GM23338 (cell line): ENCODE data around the gene NEB. TPM values are rescaled to one million over a fixed set of nuclear protein-coding genes. Genes with fewer than 3 reads are reported as not detected.

Experiments
- ATAC-seq: fragments of 200-7000 bp; cut with Tn5 transposase; 3 replicates; pipeline ENCODE4 v1.9.1; 2020
- DNase-seq: peaks from one replicate; pipeline ENCODE4 v3.0.0-alpha.2; 2015; ENCODE audit warnings: low spot score
- H2AFZ ChIP-seq: fragments of 200-600 bp; sonication (generic); 2 replicates; pipeline ENCODE4 v1.8.0; 2016; ENCODE audit warnings: antibody characterized with exemption, mild to moderate bottlenecking, moderate library complexity
- H3F3A ChIP-seq: fragments of 200-600 bp; sonication (generic); replicated peaks from 2 replicates; pipeline ENCODE4 v1.8.0; 2017; ENCODE audit warnings: antibody characterized with exemption, mixed run types, low read depth
- H3K27ac ChIP-seq: fragments of 200-600 bp; sonication (generic); 2 replicates; pipeline ENCODE4 v1.6.1; 2016; ENCODE audit warnings: low read depth
- H3K27me3 ChIP-seq: fragments of 200-600 bp; sonication (generic); 2 replicates; pipeline ENCODE4 v1.8.0; 2016; ENCODE audit warnings: mild to moderate bottlenecking, mixed run types, moderate library complexity; ENCODE audit not compliant: insufficient read depth
- H3K36me3 ChIP-seq: fragments of 200-600 bp; sonication (generic); 2 replicates; pipeline ENCODE4 v1.8.0; 2016; ENCODE audit warnings: mild to moderate bottlenecking; ENCODE audit not compliant: insufficient read depth
- H3K4me1 ChIP-seq: fragments of 200-600 bp; sonication (generic); 2 replicates; pipeline ENCODE4 v1.8.0; 2016; ENCODE audit warnings: mild to moderate bottlenecking, moderate library complexity; ENCODE audit not compliant: insufficient read depth
- H3K4me2 ChIP-seq: fragments of 200-600 bp; sonication (generic); 2 replicates; pipeline ENCODE4 v1.7.1; 2017; ENCODE audit warnings: mixed run types
- H3K4me3 ChIP-seq: fragments of 200-600 bp; sonication (generic); 2 replicates; pipeline ENCODE4 v1.6.1; 2016; ENCODE audit warnings: mixed run types
- H3K79me2 ChIP-seq: fragments of 200-600 bp; sonication (generic); replicated peaks from 2 replicates; pipeline ENCODE4 v1.8.0; 2017; ENCODE audit warnings: mild to moderate bottlenecking; ENCODE audit not compliant: insufficient read depth
- H3K9me2 ChIP-seq: fragments of 200-600 bp; sonication (generic); 2 replicates; pipeline ENCODE4 v1.8.0; 2017; ENCODE audit not compliant: insufficient read depth
- H4K20me1 ChIP-seq: fragments of 200-600 bp; sonication (generic); replicated peaks from 2 replicates; pipeline ENCODE4 v1.8.0; 2017; ENCODE audit warnings: mild to moderate bottlenecking; ENCODE audit not compliant: insufficient read depth
- H3K27ac Mint-ChIP-seq: 2 replicates; pipeline ENCODE4 v1.8.0; 2020; ENCODE audit warnings: inconsistent platforms, mild to moderate bottlenecking, moderate library complexity, mixed read lengths
- H3K27me3 Mint-ChIP-seq: 3 replicates; pipeline ENCODE4 v1.8.0; 2022; ENCODE audit warnings: low read depth, mild to moderate bottlenecking, moderate library complexity, mixed read lengths, inconsistent platforms; ENCODE audit not compliant: insufficient read depth, poor library complexity
- H3K36me3 Mint-ChIP-seq: 3 replicates; pipeline ENCODE4 v1.8.0; 2021; ENCODE audit warnings: low read depth, mild to moderate bottlenecking, inconsistent platforms, moderate library complexity, mixed read lengths
- H3K4me1 Mint-ChIP-seq: 3 replicates; pipeline ENCODE4 v1.8.0; 2020; ENCODE audit warnings: mild to moderate bottlenecking, inconsistent platforms, mixed read lengths
- H3K4me3 Mint-ChIP-seq: 3 replicates; pipeline ENCODE4 v1.8.0; 2021; ENCODE audit warnings: moderate library complexity, mild to moderate bottlenecking, inconsistent platforms, mixed read lengths
- H3K9me3 Mint-ChIP-seq: 3 replicates; pipeline ENCODE4 v1.8.0; 2020; ENCODE audit warnings: moderate library complexity, mild to moderate bottlenecking, inconsistent platforms, mixed read lengths
- CREB1 ChIP-seq: fragments of 250-450 bp; sonication (Bioruptor Pico); IDR thresholded peaks from 2 replicates; pipeline ENCODE4 v1.5.0; 2020; ENCODE audit warnings: low read depth, mild to moderate bottlenecking, moderate library complexity
- EZH2 ChIP-seq: fragments of 200-600 bp; sonication (generic); IDR thresholded peaks from one replicate; pipeline ENCODE4 v1.8.0; 2017; ENCODE audit warnings: antibody characterized with exemption, mild to moderate bottlenecking, low read depth; ENCODE audit not compliant: unreplicated experiment
- EZH2phosphoT487 ChIP-seq: fragments of 200-600 bp; sonication (generic); IDR thresholded peaks from one replicate; pipeline ENCODE4 v1.8.1; 2018; ENCODE audit warnings: antibody characterized with exemption; ENCODE audit not compliant: unreplicated experiment
- JUNB ChIP-seq: IDR thresholded peaks from one replicate; pipeline ENCODE4 v1.6.1; 2016; ENCODE audit warnings: antibody characterized with exemption; ENCODE audit not compliant: unreplicated experiment
- NANOG ChIP-seq: IDR thresholded peaks from 2 replicates; pipeline ENCODE4 v1.6.1; 2016; ENCODE audit warnings: antibody characterized with exemption, borderline replicate concordance
- POLR2AphosphoS5 ChIP-seq: IDR thresholded peaks from 2 replicates; pipeline ENCODE4 v1.6.1; 2016; ENCODE audit warnings: antibody characterized with exemption, low read depth
- STAT1 ChIP-seq: IDR thresholded peaks from one replicate; pipeline ENCODE4 v1.6.1; 2016; ENCODE audit warnings: antibody characterized with exemption; ENCODE audit not compliant: unreplicated experiment
- ZNF114 ChIP-seq: fragments of 250-450 bp; sonication (Bioruptor Pico); IDR thresholded peaks from 2 replicates; pipeline ENCODE4 v1.5.0; 2020; ENCODE audit warnings: mild to moderate bottlenecking, moderate library complexity
- ZNF331 ChIP-seq: fragments of 250-450 bp; sonication (Bioruptor Pico); IDR thresholded peaks from 2 replicates; pipeline ENCODE4 v1.5.0; 2020; ENCODE audit warnings: low read depth, mild to moderate bottlenecking, moderate library complexity
- polyA plus RNA-seq: library from polyadenylated mRNA; unstranded; fragments of >200 nt; fragmentation: Nextera tagmentation; extraction: Ambion mirVana; gene quantifications from 2 replicates; pipeline ENCODE4 v1.2.1, GENCODE V29; 2016
- total RNA-seq: library from RNA; depleted of rRNA; stranded (reverse); fragments of >200 nt; shearing (Covaris generic); gene quantifications from 2 replicates; pipeline ENCODE4 v1.2.3, GENCODE V29; 2014
- TF ChIP-seq, protein P1 (sequence below): IDR thresholded peaks from 2 replicates; pipeline ENCODE4 v1.6.1; 2016; ENCODE audit warnings: antibody characterized with exemption
- TF ChIP-seq, protein P2 (sequence below): IDR thresholded peaks from one replicate; pipeline ENCODE4 v1.6.1; 2018; ENCODE audit warnings: antibody characterized with exemption; ENCODE audit not compliant: unreplicated experiment
- TF ChIP-seq, protein P3 (sequence below), 2 experiments: fragments of 200-600 bp in 1 of 2; sonication (generic) in 1 of 2; conservative IDR thresholded peaks; 2 replicates each; pipeline versions ENCODE4 v1.5.1 to v1.6.1; 2016 to 2017; ENCODE audit warnings: antibody characterized with exemption in 2 of 2, low read depth in 2 of 2, mild to moderate bottlenecking in 2 of 2, moderate library complexity in 1 of 2
- TF ChIP-seq, protein P4 (sequence below): fragments of 250-450 bp; sonication (Bioruptor Pico); IDR thresholded peaks from 2 replicates; pipeline ENCODE4 v1.5.0; 2020; ENCODE audit warnings: mild to moderate bottlenecking, moderate library complexity

Gene NEB
- total and polyA plus RNA-seq, 2 experiments from 2014 or later: 6.2 to 13.7 TPM

- no peak overlapping the region for H3K27ac Mint-ChIP-seq
- Histone ChIP-seq H4K20me1 (no peaks in the 10 kb centered on the region), H3K27ac (no peak overlapping the region)
Observed at GRCh38 chr2:151623631-151624030, 110.6 kb downstream of the NEB start.

More at GRCh38 chr2:151623631-151624030, 110.6 kb downstream of the NEB start:
- no peaks in the 10 kb centered on the region for H3K27me3 Mint-ChIP-seq
- H3K4me1 Mint-ChIP-seq: no peaks in the 10 kb centered on the region
- no peaks in the 10 kb centered on the region for H3K36me3 ChIP-seq
- no peaks in the 10 kb centered on the region for H3K4me1 ChIP-seq
- H3K4me3 ChIP-seq: no peak overlapping the region
- no peak overlapping the region for H3K4me2 ChIP-seq
- H3K4me3 Mint-ChIP-seq: no peak overlapping the region
- no peaks in the 10 kb centered on the region for H3K36me3 Mint-ChIP-seq
- no peaks in the 10 kb centered on the region for H3F3A ChIP-seq
- ATAC-seq (no peak), DNase-seq (no peak)
- TF ChIP-seq JUNB (no peak), ZNF331 (CRISPR knock-in tag) (no peak), STAT1 (no peak), POLR2AphosphoS5 (no peak), NANOG (no peak), ZNF114 (CRISPR knock-in tag) (no peak), CREB1 (CRISPR knock-in tag) (no peak), EZH2 (no peak), EZH2phosphoT487 (no peak)
- TF ChIP-seq, protein P1, sequence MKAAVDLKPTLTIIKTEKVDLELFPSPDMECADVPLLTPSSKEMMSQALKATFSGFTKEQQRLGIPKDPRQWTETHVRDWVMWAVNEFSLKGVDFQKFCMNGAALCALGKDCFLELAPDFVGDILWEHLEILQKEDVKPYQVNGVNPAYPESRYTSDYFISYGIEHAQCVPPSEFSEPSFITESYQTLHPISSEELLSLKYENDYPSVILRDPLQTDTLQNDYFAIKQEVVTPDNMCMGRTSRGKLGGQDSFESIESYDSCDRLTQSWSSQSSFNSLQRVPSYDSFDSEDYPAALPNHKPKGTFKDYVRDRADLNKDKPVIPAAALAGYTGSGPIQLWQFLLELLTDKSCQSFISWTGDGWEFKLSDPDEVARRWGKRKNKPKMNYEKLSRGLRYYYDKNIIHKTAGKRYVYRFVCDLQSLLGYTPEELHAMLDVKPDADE: no peak
- TF ChIP-seq, protein P2, sequence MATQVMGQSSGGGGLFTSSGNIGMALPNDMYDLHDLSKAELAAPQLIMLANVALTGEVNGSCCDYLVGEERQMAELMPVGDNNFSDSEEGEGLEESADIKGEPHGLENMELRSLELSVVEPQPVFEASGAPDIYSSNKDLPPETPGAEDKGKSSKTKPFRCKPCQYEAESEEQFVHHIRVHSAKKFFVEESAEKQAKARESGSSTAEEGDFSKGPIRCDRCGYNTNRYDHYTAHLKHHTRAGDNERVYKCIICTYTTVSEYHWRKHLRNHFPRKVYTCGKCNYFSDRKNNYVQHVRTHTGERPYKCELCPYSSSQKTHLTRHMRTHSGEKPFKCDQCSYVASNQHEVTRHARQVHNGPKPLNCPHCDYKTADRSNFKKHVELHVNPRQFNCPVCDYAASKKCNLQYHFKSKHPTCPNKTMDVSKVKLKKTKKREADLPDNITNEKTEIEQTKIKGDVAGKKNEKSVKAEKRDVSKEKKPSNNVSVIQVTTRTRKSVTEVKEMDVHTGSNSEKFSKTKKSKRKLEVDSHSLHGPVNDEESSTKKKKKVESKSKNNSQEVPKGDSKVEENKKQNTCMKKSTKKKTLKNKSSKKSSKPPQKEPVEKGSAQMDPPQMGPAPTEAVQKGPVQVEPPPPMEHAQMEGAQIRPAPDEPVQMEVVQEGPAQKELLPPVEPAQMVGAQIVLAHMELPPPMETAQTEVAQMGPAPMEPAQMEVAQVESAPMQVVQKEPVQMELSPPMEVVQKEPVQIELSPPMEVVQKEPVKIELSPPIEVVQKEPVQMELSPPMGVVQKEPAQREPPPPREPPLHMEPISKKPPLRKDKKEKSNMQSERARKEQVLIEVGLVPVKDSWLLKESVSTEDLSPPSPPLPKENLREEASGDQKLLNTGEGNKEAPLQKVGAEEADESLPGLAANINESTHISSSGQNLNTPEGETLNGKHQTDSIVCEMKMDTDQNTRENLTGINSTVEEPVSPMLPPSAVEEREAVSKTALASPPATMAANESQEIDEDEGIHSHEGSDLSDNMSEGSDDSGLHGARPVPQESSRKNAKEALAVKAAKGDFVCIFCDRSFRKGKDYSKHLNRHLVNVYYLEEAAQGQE: no peak
- TF ChIP-seq, protein P3, sequence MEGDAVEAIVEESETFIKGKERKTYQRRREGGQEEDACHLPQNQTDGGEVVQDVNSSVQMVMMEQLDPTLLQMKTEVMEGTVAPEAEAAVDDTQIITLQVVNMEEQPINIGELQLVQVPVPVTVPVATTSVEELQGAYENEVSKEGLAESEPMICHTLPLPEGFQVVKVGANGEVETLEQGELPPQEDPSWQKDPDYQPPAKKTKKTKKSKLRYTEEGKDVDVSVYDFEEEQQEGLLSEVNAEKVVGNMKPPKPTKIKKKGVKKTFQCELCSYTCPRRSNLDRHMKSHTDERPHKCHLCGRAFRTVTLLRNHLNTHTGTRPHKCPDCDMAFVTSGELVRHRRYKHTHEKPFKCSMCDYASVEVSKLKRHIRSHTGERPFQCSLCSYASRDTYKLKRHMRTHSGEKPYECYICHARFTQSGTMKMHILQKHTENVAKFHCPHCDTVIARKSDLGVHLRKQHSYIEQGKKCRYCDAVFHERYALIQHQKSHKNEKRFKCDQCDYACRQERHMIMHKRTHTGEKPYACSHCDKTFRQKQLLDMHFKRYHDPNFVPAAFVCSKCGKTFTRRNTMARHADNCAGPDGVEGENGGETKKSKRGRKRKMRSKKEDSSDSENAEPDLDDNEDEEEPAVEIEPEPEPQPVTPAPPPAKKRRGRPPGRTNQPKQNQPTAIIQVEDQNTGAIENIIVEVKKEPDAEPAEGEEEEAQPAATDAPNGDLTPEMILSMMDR (conservative IDR thresholded peaks at IDR 0.05; ENCODE audit: low read depth in 2 of 2): no peak
- TF ChIP-seq, protein P4, sequence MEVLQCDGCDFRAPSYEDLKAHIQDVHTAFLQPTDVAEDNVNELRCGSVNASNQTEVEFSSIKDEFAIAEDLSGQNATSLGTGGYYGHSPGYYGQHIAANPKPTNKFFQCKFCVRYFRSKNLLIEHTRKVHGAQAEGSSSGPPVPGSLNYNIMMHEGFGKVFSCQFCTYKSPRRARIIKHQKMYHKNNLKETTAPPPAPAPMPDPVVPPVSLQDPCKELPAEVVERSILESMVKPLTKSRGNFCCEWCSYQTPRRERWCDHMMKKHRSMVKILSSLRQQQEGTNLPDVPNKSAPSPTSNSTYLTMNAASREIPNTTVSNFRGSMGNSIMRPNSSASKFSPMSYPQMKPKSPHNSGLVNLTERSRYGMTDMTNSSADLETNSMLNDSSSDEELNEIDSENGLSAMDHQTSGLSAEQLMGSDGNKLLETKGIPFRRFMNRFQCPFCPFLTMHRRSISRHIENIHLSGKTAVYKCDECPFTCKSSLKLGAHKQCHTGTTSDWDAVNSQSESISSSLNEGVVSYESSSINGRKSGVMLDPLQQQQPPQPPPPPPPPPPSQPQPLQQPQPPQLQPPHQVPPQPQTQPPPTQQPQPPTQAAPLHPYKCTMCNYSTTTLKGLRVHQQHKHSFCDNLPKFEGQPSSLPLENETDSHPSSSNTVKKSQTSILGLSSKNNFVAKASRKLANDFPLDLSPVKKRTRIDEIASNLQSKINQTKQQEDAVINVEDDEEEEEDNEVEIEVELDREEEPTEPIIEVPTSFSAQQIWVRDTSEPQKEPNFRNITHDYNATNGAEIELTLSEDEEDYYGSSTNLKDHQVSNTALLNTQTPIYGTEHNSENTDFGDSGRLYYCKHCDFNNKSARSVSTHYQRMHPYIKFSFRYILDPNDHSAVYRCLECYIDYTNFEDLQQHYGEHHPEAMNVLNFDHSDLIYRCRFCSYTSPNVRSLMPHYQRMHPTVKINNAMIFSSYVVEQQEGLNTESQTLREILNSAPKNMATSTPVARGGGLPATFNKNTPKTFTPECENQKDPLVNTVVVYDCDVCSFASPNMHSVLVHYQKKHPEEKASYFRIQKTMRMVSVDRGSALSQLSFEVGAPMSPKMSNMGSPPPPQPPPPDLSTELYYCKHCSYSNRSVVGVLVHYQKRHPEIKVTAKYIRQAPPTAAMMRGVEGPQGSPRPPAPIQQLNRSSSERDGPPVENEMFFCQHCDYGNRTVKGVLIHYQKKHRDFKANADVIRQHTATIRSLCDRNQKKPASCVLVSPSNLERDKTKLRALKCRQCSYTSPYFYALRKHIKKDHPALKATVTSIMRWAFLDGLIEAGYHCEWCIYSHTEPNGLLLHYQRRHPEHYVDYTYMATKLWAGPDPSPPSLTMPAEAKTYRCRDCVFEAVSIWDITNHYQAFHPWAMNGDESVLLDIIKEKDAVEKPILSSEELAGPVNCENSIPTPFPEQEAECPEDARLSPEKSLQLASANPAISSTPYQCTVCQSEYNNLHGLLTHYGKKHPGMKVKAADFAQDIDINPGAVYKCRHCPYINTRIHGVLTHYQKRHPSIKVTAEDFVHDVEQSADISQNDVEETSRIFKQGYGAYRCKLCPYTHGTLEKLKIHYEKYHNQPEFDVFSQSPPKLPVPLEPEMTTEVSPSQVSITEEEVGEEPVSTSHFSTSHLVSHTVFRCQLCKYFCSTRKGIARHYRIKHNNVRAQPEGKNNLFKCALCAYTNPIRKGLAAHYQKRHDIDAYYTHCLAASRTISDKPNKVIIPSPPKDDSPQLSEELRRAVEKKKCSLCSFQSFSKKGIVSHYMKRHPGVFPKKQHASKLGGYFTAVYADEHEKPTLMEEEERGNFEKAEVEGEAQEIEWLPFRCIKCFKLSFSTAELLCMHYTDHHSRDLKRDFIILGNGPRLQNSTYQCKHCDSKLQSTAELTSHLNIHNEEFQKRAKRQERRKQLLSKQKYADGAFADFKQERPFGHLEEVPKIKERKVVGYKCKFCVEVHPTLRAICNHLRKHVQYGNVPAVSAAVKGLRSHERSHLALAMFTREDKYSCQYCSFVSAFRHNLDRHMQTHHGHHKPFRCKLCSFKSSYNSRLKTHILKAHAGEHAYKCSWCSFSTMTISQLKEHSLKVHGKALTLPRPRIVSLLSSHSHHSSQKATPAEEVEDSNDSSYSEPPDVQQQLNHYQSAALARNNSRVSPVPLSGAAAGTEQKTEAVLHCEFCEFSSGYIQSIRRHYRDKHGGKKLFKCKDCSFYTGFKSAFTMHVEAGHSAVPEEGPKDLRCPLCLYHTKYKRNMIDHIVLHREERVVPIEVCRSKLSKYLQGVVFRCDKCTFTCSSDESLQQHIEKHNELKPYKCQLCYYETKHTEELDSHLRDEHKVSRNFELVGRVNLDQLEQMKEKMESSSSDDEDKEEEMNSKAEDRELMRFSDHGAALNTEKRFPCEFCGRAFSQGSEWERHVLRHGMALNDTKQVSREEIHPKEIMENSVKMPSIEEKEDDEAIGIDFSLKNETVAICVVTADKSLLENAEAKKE: no peak
- no peaks in the 10 kb centered on the region for H3K79me2 ChIP-seq
- H2AFZ ChIP-seq: no peak overlapping the region
- H3K9me2 ChIP-seq: no peaks in the 10 kb centered on the region
- H3K27me3 ChIP-seq: no peaks in the 10 kb centered on the region
- H3K9me3 Mint-ChIP-seq: no peaks in the 10 kb centered on the region
